Measurements from ENCODE around the gene VPREB1.

DNA sequence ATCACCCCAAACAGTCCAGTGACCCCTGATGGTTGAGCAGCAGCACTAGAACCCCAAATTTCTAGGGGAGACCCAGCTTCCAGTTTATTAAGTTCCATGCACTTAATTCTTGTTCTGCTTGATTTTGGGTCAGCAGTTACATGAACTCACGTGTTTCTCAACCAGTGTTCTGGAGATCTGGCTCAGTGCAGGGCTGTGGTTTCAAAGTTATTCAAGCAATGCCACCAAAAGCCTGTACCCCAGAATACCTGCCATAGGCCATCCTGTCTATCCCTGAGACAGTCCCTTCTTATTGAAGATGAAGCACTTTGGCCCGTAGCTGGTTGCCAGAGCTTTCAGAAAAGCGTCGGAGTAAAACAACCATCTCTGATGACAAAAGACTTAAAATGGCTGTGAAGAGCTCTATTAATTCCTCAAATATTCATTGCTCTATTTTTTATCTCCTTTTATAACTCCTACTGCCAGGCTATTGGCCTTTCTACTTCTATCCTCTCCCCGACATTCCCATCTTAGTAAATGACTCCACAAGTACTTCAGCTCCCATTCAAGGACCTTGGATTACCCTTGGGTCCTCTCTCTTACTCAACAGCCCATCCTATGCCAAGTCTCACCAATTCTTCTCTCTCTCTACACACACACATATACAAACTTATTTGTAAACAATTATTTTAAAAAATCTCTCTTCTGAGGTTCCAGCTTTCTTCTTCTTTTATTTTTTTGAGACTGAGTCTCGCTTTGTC lies 18.0 kb upstream of the VPREB1 start:
- TF ChIP-seq EP300 (IDR thresholded peaks at IDR 0.05; ENCODE audit: low read depth): no peak
- TF ChIP-seq CTCF (IDR thresholded peaks at IDR 0.05): no peak

Measured in transverse colon (tissue), 3 donors.